Measurements from ENCODE around the gene KRCC1. TPM values are rescaled to one million over a fixed set of nuclear protein-coding genes. Genes with fewer than 3 reads are reported as not detected.

KRCC1 gene
- total RNA-seq, 1 donor from 2014 or later, result 23.8 TPM

Small RNA genes lying within 50 kb of the gene (microRNA-seq; reads per million reads assigned to microRNA genes)
- gene MIR4780, result not detected

Other genes starting within 250 kb of the KRCC1 start
- gene RGPD2, start 230.0 kb downstream of the KRCC1 start, total RNA-seq, result 1.6 TPM
- gene RNU2-63P, start 39.2 kb downstream of the KRCC1 start, total RNA-seq, result not detected
- 544 TPM for gene SMYD1, start 12.0 kb upstream of the KRCC1 start, total RNA-seq
- not detected for gene FABP1, start 72.3 kb upstream of the KRCC1 start, total RNA-seq
- gene THNSL2, start 114.6 kb upstream of the KRCC1 start, total RNA-seq, result 31.2 TPM

Data from Right ventricle myocardium inferior (tissue), 1 donor.